NCI-H2227 (cell line): ENCODE results near the gene KMT5C.

ENCODE experiments used
- DNase-seq: peaks from one replicate; lab custom pipeline; 2025; ENCODE audit not compliant: unreplicated experiment; lab: John Stamatoyannopoulos, UW

Gene KMT5C

DNA sequence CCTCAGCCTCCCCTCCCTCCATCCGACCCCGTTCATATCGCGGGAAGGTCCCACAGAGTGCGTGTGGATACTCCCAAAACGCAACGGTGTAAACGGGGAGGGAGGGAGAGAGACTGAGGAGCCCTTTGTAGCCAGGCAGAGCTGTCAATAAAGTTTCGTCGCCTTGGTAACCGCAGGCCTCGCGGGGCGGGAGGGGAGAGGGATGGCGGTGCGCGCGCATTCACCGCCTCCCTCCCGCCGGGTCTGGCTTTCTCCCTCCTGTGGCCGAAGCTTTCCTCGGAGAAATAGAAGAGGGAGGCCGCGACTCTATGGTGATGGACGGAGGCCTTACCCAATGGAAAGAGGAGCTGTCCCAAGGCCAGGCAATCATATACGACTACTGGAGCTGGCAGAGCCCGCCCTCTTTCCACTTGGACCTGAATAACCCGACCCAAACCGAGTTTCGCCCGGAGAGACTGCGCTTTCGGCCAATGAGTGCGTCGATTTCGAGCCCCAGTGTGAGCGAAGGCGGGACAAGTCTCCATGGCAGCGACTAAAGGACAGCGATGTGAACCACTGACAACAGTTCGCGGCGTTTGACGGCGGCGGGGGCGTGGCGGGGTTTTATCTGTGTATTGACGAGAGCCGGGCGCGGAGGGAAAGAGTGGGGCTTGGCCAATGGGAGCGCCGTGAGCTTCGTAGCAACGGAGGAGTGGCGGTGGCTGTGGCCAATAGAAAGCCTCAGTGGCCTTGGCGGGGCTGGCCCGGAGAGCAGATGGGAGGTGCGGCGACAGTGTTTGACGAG lies at the start of gene KMT5C:
Gene KMT5C (plus strand): TSS at position 772 of the 784 bp plus-strand sequence. CDS start 2,061 bp downstream, outside the sequence.
- peak; percentile 100 for DNase-seq

DNA sequence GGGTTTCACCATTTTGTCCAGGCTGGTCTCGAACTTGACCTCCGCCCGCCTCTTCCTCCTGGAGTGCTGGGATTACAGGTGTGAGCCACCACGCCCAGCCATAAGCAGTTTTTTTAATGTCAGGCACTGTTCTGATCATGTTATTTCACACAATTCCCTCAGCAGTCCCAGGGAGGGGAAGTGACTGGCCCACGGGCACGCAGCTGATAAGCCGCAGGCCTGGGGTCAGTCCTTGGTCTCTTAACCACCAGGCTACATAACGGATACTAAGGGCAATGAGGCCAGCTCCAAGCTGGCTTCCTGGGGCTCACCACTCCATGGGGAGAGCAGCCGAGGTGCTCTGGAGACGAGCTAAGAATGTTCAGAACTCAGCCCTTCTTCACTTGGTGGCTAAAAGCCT lies 42.4 kb upstream of the KMT5C start:
- DNase-seq = no peak

DNA sequence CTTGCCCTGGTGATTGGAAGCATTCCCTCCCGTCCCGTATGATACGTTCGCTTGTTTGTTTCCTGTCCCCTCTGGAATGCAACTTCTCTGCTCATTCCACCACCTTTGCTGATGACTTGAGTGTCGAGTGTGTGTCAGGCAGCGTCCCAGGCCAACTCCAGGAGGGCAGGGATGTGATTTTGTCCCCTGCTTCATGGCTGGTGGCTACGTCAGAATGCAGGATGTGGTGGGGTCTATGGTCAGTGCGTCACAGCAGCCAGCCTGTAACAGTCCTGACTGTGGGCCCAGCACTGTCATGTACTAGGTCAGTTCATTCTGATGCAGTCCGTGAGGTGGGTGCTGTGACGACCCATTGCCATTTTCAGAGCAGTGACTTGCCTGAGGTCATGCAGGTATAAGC lies 39.7 kb upstream of the KMT5C start:
- DNase-seq = no peak

DNA sequence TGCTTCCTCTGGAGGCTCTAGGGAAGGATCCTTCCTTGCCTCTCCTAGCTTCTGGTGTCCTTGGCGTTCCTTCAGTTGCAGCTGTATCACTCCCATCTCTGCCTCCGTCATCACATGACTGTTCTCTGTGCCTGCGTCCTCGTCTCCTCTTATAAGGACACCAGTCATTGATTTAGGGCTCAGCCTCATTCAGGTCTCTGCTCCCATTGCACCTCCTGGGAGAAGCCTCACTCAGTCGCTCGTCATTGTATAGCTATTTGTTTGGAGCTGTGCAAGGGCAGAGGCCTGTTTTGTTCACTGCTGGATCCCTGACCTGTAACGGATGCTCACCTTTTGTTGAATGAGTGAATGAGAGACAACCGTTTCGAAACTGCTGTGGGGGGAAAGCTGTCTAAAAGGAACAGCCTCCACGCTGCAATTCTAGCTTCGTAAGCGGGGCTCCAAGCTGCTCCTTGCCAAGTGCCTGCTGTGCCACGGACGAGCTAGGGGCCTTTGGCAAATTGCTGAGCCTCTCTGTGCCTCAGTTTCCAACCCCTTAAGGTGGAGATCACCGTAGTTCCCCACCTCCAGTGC lies 38.7 kb upstream of the KMT5C start:
- DNase-seq = no peak

DNA sequence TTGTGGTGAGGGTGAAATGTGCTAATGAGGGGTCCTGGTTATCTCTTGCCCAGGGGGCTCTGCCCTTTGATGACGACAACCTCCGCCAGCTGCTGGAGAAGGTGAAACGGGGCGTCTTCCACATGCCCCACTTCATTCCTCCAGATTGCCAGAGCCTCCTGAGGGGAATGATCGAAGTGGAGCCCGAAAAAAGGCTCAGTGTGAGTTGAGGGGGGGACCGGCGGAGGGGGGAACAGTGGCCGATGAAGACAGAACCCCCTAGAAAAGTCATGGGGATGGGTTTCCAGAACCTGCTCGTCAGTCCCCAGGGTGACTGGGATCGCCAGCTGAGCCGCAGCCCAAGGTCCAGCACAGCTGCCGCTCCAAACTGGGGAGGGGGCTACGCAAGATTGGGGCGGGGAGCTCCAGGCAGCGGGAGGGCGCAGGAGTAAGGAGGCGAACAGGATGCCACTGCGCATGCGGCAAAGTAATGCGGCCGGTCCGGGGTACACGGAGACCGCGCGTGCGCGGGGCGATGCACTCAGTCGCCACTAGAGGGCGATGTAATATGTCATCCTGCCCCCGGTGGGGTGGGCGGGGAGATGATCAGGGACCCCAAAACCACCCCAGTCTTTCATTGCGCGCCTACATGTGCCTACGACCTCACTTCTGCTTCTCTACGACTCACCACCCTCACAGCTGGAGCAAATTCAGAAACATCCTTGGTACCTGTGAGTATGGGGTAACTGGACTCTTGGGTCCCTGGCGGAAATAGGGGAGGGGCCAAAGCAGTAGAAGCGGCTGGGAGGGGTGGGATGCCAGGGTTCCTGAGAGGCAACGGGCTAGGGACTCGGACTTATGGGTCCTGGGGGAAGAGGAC lies 38.0 kb upstream of the KMT5C start:
- peak; percentile 73 for DNase-seq

DNA sequence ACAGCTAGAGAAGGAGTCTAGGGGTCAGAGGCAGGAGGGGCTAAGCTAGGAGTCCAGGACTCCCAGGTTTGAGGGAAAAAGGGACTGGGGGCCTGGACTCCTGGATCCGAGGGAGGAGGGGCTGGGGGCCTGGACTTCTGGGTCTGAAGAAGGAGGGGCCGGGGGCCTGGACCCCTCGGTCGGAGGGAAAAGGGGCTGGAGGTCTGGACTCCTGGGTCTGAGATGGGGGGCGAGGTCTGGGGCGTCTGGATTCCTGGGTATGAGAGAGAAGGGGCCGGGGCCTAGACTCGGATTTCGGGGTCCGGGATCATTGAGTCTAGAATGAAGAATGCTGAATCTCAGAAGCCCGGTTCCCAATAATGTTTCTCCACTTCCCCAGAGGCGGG lies 37.4 kb upstream of the KMT5C start:
- no peak for DNase-seq

DNA sequence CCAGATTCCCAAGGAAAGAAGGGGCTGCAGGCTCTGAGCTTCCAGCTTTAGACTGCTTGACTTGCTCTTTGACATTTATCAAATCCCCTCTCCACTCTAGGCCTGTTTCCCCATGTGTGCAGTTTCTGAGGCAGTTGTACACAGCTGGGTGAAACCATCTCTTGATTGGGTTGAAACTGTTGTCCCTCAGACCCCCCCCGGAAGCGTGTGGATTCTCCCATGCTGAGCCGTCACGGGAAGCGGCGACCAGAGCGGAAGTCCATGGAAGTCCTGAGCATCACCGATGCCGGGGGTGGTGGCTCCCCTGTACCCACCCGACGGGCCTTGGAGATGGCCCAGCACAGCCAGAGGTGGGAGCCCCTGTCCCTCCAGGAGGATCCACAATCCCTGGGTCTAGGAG lies 36.2 kb upstream of the KMT5C start:
- no peak for DNase-seq

DNA sequence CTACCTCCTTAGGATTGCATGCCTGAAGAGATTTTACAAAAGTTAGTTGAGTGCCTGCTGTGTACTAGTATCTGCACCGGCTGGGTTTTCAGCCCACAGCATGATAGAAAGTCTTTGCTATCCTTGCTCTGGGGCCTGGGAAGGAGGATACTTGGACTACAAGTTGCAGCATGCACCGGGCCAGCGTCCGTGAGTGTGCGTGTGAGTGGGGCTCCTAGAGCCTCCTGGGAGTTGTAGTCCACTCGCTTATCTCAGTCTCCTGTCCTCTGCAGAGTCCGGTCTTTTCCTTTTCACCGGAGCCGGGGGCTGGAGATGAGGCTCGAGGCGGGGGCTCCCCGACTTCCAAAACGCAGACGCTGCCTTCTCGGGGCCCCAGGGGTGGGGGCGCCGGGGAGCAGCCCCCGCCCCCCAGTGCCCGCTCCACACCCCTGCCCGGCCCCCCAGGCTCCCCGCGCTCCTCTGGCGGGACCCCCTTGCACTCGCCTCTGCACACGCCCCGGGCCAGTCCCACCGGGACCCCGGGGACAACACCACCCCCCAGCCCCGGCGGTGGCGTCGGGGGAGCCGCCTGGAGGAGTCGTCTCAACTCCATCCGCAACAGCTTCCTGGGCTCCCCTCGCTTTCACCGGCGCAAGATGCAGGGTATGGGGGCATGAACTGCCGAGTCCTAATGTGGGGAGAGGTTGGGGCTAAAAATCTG lies 35.2 kb upstream of the KMT5C start:
- DNase-seq = peak; percentile 70

DNA sequence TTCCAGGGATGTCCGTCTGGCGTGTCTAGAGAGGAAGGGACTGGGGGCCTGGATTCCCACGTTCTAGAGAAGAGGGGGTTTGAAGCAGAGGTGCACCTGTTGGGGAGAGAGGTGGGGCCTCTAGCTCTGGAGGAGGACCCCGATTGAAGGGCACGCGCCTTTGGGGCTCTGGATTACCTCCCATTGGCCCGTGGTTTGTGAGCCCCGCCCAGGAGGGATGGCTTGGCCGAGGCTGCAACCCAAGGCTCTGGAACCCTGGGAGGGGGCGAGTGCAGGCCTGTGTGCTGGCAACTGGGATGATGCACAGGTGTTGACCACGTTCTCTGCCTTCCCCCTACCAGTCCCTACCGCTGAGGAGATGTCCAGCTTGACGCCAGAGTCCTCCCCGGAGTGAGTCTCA lies 34.7 kb upstream of the KMT5C start:
- DNase-seq = no peak

DNA sequence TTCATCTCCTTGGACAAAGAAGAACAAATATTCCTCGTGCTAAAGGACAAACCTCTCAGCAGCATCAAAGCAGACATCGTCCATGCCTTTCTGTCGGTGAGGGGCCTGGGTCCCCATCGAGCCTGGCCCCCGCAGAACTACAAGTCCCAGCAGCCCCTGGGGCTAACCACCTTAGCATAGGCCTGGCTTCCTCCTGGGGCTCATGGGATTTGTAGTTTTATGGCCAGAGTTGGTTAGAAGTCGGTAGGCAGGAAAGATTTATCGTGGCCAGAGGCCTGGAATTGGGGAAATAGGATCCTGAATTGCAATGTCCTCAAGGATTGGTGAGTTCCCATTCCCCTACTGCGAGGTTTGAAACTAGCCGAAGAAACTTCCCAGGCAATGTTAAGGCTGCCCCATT lies 34.2 kb upstream of the KMT5C start:
- peak; percentile 82 for DNase-seq

DNA sequence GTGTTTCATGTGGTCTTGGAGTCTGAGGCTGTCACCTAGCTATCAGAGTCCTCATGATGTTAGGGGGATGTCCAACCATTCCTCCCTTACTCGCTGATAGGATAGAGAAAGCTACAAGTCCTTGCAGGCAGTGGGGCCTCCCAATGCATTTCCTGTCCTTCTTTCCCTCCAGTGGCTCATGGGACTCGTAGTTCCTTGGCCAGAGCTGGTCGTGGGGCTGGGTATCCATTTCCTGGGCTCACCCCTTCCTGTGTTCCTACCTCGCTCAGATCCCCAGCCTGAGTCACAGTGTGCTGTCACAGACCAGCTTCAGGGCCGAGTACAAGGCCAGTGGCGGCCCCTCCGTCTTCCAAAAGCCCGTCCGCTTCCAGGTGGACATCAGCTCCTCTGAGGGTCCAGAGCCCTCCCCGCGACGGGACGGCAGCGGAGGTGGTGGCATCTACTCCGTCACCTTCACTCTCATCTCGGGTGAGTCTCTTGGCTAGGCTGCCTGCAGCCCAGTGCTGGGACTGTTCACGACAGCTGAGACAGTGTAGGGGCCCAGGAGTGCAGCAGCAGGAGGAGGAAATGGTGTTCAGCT lies 33.6 kb upstream of the KMT5C start:
- no peak for DNase-seq

DNA sequence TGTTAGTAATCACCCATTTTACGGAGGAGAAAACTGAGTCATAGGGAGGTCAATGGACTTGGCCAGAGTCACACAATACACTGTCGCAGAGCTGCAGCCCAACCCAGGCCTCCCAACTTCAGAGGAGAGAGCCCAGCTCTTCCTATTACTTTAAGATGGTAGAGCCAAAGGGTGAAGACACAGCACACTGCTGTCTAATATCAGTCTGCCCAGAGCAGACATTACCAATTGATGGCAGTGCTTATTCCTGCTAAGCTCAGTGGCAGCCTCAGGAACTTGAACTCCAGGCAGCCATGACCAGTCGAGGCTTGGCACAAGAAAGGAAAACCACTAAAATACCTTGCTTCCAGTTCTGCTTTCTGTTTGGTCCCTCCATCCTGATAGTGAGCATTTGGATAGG lies 33.0 kb upstream of the KMT5C start:
- no peak for DNase-seq

DNA sequence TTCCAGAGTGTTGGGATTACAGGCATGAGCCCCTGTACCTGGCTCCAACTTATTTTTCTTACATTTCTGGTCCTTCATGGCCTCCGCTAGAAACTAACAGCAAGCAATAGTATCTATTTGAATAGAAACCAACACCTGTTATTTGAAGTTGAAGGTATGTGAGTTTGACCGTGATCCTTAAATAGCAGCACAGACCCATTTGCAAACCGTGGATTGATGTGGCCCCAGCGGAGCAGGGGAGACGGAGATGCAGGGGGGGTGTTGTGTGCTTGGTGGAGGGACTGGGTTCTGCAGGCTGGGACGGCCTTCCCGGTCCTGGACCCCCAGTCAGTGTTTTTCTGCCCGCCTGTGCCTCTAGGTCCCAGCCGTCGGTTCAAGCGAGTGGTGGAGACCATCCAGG lies 31.4 kb upstream of the KMT5C start:
- DNase-seq = no peak

DNA sequence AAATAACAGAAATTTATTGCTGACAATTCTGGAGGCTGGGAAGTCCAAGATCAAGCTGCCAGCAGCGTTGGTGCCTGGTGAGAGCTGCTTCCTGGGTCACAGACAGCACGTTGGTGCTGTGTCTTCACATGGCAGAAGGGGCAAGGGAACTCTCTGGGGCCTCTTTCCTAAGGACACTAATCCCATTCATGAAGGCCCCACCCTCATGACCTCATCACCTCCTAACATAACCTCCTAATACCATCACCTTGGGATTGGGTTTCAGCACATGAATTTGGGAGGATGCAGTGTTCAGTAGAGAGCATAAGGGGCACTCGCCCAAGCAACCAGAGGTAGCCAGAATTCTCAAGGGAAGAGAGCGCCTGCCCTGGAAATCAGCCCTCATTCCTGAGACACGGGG lies 30.2 kb upstream of the KMT5C start:
- DNase-seq = no peak

DNA sequence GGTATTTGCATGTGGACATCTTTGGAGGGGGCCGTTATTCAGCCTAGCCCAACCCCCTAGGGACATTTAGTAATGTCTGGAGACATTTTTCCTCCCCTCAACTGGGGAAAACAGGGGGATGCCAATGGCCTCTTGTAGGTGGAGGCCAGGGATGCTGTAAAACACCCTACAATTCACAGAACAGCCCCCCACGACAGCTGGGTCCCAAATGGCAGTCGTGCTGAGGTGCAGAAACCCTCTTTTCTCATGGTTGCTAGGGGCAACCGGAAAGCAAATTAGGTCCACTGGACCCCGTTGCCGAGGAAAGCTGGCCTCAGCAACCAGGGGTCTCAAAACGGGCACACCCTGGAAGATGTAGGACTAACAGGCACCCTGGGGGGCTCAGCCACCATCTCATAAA lies 29.2 kb upstream of the KMT5C start:
- DNase-seq = no peak

DNA sequence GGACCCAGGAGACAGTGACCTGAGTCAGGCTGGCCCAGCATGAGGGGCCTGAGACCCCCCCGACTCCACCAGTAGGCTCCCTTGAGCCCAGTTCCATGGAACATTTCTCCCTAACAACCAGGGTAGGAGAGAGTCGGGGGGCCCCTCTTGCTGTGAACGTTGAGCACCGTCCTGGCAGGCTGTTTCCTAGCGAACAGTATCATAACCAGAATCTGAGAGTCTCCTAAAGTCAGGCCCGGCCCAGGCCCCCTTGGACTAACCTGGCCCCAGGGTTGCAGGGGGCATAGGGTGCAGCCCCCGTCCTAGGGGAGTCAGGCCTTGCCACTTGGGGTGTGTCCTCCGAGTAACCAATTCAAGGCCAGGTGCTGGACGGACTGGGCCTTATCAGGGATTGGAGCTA lies 28.3 kb upstream of the KMT5C start:
- DNase-seq = no peak

DNA sequence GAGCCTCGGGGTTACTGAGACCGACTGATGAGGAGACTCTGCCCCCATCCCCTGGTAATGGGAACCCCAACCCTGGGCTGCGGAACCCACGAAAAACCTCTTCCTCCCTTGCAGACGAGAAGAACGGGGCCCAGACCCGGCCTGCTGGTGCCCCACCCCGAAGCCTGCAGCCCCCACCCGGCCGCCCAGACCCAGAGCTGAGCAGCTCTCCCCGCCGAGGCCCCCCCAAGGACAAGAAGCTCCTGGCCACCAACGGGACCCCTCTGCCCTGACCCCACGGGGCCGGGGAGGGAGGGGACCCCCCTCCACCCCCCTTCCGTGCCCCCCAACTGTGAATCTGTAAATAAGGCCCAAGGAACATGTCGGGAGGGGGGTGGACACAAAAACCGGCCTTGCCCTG lies 27.9 kb upstream of the KMT5C start:
- no peak for DNase-seq

DNA sequence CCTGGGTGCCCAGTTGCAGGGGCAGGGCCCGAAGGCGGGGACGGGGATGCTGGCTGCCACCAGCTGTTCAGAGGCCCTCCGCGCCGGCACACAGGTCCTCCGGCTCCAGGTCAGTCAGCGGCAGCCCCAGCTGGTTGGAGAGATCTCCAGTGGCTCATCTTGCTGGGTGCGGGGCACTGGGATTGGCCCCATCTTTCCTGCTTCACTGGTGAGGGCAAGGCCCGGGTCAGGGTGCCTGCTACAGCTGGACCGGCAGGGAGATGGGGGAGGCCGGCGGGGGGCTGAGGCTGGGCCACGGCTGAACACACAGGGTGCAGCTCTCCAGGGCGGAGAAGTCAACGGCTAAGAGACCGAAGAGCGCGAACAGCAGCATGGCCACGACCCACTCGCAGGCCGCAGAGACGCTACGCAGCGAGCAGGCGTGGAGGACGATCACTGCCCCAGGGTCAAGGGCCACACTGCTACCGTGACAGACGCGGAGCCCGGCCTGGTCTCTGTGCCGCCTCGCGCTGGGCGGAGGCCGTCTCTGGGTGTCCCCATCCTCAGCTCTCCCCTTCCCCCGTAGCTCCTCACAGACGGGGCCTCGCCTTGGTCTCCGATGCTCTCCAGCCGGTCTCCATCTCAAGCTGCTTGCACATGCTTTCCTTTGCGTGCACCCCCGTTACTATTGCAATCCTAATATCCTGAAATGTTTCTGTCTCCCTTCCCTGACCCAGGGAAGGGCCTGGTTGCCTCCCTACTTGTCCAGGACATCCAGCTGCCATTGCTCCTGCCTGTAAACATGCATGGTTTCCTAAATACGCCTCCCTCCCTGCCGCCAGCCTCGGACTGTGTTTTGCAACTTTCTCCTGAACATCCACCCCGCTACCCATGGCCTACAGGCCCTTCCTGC lies 26.8 kb upstream of the KMT5C start:
- no peak for DNase-seq

DNA sequence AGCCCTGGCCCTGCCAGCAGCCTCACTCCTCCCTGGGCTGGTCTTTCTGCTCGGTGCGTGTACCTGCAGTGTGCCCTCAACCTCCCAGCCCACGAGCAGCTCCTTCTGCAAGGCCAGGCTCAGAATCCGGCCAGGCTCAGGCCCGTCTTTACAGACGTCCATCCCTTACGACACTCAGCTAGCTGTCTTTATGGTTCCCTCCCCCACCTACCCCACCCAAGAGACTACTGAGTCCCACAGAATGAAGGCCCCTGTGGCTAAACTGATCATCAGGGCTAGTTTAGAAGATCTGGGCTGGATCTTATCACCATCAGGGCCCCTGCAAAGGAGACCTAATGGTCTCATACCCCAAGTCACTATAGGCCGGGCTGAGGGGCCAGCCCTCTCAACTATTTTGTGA lies 25.3 kb upstream of the KMT5C start:
- DNase-seq = no peak

DNA sequence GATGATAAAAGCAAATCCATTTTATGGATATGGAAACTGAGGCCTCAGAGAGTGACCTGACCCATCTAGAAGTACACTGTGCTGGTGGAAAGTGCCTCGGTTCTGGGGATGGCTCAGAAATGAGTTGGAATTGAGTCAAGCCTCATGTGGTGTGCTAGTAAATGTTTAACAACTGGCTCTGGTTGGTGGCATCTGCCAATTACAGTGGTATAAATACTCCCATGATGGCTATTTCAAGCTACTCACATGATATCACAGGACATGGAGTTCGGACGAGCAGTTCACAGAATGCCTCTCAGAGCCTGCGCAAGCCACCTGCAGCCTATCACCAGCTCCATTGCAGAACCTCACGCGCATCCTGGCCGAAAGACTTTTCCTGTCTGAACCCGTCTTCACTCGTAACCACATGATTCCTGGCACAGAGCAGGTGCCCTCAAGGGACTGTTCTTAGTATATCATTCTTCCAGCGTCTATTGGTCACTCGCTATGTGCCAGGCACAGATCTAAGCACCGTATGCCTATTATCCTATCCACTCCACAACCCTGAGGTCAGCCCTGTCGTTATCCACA lies 23.6 kb upstream of the KMT5C start:
- no peak for DNase-seq
